NCI-H2196 (cell line): ENCODE results near the gene GALNT7.

Experiments used
- DNase-seq: peaks from one replicate; lab custom pipeline; 2025; ENCODE audit not compliant: unreplicated experiment; lab: John Stamatoyannopoulos, UW

Gene GALNT7

DNA sequence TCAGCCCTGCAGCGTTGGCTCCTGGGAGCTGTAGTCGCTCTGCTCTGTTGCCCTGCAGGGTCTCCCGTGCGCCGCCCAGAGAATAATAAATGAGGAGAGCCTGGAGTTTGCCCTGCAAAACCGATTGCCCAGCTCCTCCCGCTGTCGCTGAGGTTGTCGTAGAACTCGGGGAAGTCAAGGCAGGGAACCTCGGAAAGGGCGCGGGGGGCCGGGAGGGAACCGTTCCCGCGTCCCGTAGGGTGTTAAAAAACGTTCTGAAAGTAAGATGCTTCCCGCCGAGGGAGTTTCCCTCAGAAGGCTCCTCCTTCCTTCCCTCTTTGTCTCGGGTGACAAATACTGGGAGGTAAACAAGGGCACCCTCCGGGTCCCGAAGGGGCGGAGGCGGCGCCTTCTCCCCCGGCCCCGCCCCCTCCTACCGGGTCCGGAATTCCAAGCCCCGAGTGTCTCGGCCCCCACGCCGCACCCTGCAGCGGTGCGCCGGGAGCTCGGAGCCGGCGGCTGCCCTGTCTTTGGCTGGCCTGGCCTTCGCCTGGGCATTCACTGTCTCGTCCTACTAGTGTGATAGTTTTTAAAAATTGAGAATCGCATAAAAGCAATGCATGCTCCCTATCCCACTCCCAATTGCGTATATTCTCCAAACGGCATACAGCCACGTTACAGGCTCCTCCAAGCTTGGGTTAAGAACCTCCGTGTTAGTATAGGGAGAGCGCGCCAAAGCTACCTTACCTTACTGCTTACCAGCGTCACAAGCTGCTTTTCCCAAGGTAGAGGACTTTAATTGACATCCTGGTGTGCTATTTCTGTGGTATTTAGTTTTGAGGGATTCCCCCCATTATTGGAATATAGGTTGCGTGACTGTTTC is 166.5 kb downstream of the GALNT7 start:
- peak; percentile 65 for DNase-seq

DNA sequence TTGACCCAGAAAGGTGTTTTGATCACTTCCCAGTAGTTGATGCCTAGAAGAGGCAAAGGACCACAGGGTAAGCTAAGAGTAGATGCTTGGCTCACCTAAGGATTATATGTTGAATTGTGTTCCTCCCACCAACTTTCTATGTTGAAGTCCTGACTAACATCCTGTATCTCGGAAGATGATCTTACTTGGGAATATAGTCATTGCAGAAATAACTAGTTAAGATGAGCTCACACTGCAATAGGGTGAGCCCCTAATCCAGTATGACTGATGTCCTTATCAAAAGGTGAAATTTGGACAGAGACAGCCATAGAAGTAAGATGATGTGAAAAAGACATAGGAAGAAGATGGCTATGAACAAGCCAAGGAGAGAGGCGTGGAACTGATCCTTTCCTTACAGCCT is 168.9 kb downstream of the GALNT7 start:
- DNase-seq = no peak

DNA sequence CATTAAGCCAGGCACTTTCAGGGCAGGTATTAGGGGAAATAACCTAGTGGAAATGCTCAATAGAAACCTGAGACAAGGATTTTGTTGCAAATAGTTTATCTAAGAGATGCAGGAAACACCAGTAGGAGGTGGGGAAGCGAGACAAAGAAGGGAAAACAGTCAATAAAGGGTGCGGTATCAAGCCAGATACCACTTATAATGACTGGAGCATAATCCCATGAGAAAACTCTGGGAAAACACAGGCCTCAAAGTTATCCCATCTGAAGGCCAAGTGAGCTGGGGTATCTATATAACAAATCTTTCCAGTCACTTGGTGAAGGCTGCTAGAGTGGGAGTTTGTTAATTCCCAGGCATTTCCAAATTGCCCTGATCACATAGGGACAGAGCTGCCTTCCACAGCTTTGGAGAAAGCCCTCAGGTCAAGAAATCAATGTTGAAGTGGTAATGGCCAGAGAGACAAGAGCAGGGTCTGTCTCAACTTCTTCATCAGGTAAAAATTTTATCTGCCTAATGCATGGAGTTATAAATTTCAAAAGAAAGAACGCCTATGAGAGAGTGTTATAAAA is 175.3 kb downstream of the GALNT7 start:
- DNase-seq = no peak

DNA sequence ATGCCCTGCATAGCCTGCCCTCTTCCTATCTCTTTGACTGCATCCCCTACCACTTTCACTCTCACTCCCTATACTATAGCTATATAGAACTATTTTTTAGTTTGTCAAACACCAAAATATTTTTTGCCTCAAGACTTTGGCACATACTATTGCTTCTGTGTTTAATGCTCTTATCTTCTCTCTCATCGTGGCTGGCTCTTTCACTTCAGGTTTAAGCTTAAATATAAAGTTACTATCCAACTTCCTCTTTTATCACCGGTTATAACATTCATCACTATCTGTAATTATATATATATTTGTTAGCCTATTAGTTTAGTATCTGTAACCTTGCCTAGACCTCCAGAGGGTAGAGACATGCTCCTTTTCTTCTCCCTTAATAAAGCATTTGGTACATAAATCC is 177.0 kb downstream of the GALNT7 start:
- no peak for DNase-seq

DNA sequence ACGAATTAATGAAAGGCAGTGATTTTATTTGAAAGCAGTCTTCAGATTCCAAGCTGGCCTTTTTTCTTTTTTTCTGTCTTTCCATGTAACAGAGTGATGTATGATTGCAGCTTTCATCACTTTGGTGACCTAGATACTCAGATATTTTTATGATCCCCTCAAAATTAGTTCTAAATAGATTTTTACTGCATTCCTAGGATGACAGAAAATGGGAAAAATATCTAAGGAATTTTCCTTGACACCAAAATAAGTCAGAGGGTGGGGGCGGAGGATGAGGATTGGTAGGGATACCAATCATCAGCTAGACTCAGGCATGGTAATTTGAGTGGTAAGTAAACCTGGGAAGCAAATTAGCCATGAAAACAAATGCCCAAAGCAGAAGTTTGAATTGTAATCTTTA is 177.5 kb downstream of the GALNT7 start:
- DNase-seq = no peak

DNA sequence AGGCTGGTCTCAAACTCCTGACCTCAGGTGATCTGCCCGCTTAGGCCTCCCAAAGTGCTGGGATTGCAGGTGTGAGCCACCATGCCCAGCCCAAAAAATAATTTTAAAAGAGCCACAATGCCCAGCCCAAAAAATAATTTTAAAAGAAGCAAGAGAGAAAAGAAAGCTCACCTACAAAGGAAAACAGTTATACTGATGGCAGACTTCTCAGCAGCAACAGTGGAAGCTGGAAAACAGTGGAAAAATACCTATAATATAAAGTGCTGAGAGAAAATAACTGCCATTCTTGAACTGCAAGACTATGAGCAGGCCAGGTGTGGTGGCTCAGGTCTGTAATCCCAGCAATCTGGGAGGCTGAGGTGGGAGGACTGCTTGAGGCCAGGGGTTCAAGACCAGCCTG is 178.9 kb downstream of the GALNT7 start:
- DNase-seq = no peak

DNA sequence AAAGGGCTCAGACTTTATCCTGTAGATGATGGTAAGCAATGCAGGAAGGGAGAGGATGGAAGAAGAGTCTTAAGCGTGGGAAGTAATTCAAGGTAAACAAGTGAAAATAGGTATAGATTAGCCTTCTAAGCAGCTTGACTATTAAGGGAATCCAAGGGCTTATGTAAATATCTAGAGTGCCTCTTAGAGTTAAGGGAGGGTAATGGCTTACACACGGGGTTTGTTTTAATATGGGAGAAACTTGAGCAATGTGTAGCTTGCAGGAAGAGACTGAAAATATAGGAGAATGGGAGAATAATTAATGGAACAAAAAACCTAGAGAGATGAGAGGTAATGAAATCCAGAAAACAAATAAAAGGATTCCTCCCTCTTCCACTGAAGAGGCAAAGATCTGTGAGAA is 189.3 kb downstream of the GALNT7 start:
- no peak for DNase-seq

DNA sequence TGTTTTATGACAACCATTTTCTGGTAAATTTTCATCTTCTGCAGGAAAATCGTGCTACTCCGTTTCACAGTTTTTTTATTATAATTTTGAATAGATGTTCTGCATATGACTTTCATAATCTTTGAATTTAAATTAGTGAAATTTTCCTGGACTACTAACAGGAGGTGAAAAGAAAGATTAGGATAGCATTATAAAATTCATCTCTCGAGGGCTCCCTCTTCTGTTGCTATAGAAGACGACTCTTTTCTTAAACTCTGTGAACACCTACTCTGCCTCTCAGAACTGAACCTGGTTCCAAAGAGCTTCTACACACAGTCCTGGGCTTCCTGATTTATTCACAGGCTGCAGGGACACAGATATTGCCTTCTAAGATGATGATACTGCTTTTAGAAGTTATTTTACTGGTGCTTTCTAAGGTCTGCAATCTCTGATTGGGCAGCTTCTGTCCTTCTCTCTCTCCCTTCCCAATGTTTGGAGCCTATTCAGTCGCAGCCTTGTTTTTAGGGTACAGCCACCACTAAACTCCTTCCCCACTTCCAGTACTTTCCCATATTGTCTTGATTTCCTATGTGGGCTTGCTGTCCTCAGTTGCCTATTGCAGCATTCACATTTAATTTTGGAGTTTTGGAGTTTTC is 192.1 kb downstream of the GALNT7 start:
- no peak for DNase-seq

DNA sequence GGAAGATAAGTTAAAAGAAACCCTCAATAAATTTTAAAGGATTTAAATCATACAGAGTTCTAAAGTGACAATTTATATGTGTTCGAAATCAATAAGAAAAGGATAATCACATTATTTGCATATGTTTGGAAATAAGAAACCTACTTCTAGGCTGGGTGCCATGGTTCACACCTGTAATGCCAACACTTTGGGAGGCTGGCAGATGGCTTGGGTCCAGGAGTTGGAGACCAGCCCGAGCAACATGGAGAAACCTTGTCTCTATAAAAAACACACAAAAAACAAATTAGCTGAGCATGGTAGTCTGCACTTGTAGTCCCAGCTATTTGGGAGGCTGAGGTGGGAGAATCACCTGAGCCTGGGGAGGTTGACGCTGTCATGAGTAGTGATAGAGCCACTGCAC is 194.1 kb downstream of the GALNT7 start:
- peak; percentile 13 for DNase-seq

DNA sequence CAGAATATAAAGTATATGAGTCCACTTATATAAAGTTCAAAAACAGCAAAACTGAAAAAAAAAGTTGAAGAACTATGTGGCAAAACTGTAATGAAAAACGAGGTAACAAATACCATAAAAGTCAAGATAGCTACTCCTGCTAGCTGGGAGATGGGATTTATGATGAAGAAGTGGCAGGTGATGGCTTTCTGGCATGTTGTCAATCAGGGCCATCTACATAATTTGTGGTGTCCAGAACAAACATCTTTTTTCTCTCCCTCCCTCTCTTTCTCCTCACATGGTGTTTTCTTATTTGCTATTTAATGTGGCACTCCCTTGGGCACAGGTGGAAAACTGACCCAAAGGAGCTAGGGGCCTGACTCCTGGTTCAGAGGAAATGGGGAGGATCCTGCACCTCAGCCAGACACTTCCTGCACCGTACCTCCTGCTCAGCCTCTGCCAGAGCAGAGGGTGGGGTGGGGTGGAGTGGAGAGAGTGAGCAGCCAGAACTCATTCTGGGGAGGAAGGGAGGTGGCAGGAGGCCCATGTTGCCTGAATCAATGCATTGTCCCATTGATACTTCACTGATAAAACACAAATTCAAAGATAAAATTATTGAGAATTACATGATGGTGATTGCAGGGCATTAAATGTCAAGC is 196.9 kb downstream of the GALNT7 start:
- no peak for DNase-seq

DNA sequence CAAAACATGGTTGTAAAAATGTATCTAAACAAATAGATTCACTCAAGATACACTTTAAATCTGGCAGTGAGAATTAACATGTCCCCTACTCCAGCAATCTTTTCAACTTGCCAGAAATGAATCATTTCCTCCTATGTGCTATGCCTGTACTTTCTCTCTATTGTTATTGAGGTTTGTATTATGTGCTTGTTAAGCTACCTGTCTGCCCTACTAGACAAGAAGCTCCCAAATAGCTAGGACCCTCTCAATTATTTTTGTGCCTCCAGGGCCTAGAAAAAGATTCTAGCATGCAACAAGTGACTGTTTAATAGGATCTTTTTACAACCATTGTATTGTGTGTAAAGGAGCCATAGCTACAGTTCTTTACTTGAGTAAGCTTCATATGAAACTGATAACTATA is 198.7 kb downstream of the GALNT7 start:
- no peak for DNase-seq

DNA sequence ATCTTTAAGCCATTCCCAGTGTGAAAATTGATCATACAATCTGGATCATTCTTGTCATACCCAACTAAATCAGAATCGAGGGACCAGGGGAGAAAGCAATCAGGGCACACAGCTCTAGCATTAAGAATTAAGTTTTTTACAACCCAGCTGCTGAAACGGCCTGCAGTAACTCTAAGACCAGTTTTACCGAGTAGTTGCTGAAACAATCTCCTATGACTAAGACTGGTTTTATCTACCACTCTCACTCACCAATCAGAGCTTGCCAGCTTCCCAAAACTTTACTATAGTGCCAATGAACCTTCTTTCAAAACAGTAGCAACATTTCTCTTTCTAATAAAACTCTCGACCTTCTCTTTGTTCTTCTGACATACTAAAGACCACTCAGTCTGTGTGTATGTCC is 199.3 kb downstream of the GALNT7 start:
- no peak for DNase-seq

DNA sequence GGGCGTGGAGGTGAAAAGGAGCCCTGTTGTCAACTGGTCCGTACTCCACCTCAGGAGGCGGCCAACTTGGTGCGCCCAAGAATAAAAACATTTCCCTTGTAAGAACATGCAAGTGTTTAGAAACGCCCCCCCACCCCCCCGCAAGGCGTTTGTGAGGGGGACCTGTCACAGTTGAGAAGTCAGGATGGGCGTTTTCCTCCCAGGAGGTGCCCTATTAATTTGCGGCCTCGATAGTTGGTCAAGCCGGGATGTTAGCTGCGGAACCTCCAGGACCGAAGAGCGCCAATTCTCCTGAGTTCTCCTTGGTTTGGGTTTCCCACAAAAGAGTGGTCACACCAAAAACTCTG is 201.5 kb downstream of the GALNT7 start:
- DNase-seq = no peak

DNA sequence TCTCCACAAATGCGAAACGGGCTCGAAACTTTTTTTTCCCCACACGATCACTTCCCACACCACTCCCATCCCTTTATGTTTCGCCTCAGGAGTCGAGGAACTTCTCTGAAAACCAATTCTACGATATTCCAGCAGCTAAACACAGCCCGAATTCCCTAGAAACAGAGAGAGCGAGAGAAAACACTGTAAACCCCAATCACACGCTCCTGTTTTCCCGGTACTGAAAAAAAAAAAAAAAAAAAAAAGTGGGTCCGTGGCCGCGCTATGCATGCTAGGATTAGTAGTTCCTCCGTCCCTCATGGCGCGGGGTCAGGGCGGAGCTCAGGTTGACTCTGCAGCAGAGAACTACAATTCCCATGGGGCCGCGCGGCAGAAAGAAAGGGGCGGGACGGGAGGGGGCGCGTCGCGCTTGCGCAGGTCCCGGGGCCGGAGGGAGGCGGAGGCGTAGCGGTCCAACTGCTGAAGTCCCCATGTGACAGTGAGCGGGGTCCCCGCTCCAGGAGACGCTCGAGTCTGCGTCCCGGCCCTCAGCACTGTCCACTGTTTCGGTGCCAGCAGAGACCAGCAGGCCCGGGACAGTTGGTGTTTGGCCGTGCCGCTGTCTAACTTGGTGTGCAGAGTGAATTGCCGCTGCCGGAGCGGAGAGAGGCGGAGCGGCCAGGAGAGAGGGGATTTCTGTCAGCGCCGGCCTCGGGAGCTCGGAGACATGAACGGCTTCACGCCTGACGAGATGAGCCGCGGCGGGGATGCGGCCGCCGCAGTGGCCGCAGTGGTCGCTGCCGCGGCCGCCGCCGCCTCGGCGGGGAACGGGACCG is 202.1 kb downstream of the GALNT7 start, which contains the start of gene SAP30:
Gene SAP30 (plus strand): TSS at position 478 of the 815 bp plus-strand sequence. CDS start 229 bp downstream, at position 707.
- DNase-seq = peak; percentile 82

DNA sequence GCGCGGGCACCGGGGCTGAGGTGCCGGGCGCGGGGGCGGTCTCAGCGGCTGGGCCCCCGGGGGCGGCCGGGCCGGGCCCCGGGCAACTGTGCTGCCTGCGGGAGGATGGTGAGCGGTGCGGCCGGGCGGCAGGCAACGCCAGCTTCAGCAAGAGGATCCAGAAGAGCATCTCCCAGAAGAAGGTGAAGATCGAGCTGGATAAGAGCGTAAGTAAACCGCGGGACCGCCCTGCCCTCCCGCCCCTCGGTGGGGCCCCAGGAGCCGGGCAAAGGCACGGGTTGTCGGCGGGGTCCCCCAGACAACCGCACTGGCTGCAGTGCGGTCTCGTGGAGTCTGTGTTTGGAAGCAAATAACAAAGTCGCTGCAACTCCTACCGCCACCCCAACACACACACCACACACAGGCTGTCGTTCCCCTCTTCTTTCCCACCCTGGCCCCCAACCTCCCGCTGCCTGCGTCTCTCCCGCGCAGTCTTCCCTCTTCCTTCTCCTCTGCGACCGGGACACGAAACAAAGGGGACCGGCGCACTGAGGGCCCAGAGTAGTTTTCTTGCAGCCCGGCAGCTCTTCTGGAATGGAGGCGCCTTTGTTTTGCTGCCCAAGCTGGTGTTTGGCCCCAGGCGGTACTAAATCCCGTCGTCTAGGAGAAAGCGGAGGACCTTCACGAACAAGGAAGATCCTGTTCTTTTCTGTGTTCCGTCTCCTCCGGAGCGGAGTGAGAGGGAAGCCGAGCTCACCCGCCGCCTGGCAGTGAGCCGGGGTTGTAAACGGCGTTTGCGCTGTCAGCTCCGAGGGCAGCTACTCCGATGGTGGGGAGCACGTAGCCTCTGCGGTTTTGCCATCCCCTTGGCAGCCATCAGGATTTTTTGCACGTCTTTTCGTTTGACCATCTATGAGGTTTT is 202.9 kb downstream of the GALNT7 start:
- DNase-seq = no peak
